HL-60/S4 treated with retinoic acid at 250 ng/mL for 4 days and 3 days (cell line): ENCODE results near the gene TTYH1.
"Not testable (repeated sequence)": the region's sequence is repeated elsewhere in the genome, so short reads cannot be mapped to it uniquely, and the experiment has no call there.

Experiments
- in situ Hi-C: fragments of 300-500 bp; cut with MboI; formaldehyde crosslinking; loops from 2 replicates; pipeline ENCODE4 v1.7.0; 2022; ENCODE audit warnings: low sequenced_read_pairs

TTYH1 gene

GRCh38 chr19:54436628-54437252 lies 21.5 kb downstream of the TTYH1 start:
- in situ Hi-C loops = no loop called here

- in situ Hi-C loops = no loop called here
These were observed 24.0 kb downstream of the TTYH1 start for GRCh38 chr19:54439174-54439851.

- in situ Hi-C loops = no loop called here
These were observed 25.4 kb downstream of the TTYH1 start for GRCh38 chr19:54440641-54441040.

- in situ Hi-C loops = no loop called here
These were observed 29.5 kb downstream of the TTYH1 start for GRCh38 chr19:54444737-54445136.

- in situ Hi-C loops = not testable (repeated sequence)
These were observed 31.1 kb downstream of the TTYH1 start for GRCh38 chr19:54446349-54446748.

- in situ Hi-C loops = no loop called here
These were observed 32.9 kb downstream of the TTYH1 start for GRCh38 chr19:54448040-54448773.

- in situ Hi-C loops = no loop called here
These were observed 33.8 kb downstream of the TTYH1 start, which contains the start of gene LENG8 for GRCh38 chr19:54448774-54449700. Gene LENG8, plus strand, starts transcription at chr19:54449199. Its CDS starts 2,146 bp downstream, at chr19:54451345.

GRCh38 chr19:54449701-54450069 lies 34.4 kb downstream of the TTYH1 start:
- in situ Hi-C loops = no loop called here

- in situ Hi-C loops = no loop called here
These were observed 36.1 kb downstream of the TTYH1 start for GRCh38 chr19:54451331-54451871.

- in situ Hi-C loops = no loop called here
These were observed 36.7 kb downstream of the TTYH1 start for GRCh38 chr19:54451997-54452396.

GRCh38 chr19:54452626-54453025 lies 37.4 kb downstream of the TTYH1 start:
- in situ Hi-C loops = no loop called here

- in situ Hi-C loops = no loop called here
These were observed 38.9 kb downstream of the TTYH1 start for GRCh38 chr19:54453921-54454780.

- in situ Hi-C loops = no loop called here
These were observed 39.8 kb downstream of the TTYH1 start for GRCh38 chr19:54454781-54455675.

GRCh38 chr19:54455786-54456422 lies 40.6 kb downstream of the TTYH1 start:
- in situ Hi-C loops = no loop called here

- in situ Hi-C loops = no loop called here
These were observed 41.4 kb downstream of the TTYH1 start for GRCh38 chr19:54456423-54457373.

- in situ Hi-C loops = no loop called here
These were observed 42.7 kb downstream of the TTYH1 start for GRCh38 chr19:54457773-54458647.
